HG03175 (cell line): ENCODE results near the gene OPCML.

ENCODE experiments used
- ATAC-seq: cut with Tn5 transposase; IDR thresholded peaks from one replicate; pipeline ENCODE4 v1.9.1; 2021; ENCODE audit warnings: mild to moderate bottlenecking, moderate library complexity; ENCODE audit not compliant: unreplicated experiment

The OPCML gene

DNA sequence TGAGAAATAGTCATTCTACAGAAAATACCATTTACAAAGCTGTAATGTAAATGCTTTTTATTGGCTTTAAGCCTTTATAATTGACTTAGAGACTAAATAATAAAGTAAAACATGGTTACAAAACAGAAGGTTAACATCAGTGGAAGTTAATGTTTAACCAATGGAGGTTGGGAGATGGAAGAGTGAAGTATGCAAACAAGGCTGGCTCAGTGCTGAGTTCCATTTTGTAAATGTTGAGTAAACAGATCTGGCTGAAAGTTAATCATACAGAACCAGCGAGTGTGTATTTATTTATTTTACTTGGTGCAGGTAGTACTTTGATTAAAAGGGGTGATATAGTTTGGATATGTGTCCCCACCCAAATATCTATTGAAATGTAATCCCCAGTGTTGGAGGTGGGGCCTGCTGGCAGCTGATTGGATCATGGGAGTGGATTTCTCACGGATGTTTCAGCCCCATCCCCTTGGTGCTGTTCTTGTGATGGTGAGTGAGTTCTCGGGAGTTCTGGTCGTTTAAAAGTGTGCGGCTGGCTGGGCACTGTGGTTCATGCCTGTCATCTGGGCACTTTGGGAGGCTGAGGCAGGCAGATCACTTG, 827.4 kb downstream of the OPCML start:
- no peak for ATAC-seq

- ATAC-seq: no peak
Measured at GRCh38 chr11:132692891-132693290, 839.4 kb downstream of the OPCML start.

DNA sequence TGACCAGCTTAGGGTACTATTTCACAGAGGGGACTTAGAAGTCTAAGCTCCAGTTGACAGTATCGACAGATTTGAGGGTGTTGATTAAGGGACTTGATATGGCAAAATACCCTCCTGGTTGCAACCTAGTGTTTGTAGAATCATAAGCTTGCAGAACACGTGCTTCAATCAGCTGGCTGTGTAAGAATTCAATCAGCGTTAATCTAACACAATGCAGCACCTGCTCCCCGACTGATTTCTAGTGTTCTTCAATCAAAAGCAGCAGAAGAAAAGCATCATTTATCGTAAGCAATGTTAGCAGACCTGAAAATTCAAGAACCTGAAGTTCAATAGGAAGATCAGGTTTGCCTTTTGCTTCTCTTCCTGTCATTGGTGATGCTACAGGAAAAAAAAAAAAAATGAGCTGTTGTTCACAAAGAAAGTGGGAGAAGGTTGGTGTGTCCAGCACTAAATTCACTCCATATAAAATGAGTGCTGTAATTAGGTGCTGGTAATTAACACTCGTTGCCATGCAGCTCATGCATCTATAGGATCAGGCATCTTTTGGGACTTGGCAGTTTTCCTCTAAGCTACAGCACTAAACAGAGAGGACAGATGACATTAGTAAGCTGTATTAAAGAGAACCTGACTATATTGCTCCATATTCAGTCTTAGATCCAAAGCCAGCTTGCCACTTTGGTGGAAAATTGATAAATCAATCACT, 840.3 kb downstream of the OPCML start:
- no peak for ATAC-seq

- no peak for ATAC-seq
Measured at GRCh38 chr11:132686886-132687285, 845.4 kb downstream of the OPCML start.

DNA sequence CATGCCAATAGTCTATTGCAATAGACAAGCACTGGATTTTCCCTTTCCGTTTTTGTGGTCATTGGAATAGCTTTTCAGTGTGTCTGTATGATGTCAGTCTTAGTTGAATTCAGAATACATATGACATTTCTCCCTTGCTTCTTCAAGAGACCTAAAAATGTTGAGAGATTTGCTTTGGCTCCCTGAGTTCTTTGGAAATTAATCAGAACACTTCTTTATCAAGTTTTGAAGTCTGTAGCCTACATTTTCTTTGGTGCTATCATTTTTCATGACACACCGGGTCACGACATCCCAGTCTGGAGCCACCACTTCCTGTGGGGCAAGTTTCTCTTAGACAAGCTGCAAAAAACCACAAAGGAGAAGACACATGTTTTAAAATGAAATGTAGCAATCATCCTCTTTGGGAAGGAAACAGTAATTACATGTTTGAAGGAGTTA, 847.1 kb downstream of the OPCML start:
- no peak for ATAC-seq

- no peak for ATAC-seq
Measured at GRCh38 chr11:132683602-132684001, 848.7 kb downstream of the OPCML start.

- ATAC-seq: no peak
Measured at GRCh38 chr11:132681971-132682370, 850.3 kb downstream of the OPCML start.

DNA sequence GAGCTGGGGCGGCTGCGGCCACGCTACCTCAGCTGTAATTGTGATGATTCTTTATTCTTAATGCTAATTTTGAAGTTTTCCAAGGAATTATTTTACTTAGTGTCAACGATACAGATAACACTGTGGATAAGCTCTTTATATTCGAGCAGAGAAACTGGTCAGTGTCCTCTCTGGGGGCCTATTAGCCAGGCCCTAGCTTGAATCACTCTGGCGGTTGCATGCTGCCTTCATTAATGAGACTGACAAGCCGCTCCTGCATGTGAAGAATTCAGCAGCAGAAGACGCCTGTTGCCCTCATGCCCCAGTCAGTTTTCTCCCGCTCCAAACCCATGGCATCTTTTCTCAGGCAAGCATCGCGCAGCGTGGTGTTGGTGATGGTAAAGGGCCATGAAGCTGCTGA, 851.7 kb downstream of the OPCML start:
- ATAC-seq: no peak

- ATAC-seq: no peak
Measured at GRCh38 chr11:132674151-132674550, 858.1 kb downstream of the OPCML start.

DNA sequence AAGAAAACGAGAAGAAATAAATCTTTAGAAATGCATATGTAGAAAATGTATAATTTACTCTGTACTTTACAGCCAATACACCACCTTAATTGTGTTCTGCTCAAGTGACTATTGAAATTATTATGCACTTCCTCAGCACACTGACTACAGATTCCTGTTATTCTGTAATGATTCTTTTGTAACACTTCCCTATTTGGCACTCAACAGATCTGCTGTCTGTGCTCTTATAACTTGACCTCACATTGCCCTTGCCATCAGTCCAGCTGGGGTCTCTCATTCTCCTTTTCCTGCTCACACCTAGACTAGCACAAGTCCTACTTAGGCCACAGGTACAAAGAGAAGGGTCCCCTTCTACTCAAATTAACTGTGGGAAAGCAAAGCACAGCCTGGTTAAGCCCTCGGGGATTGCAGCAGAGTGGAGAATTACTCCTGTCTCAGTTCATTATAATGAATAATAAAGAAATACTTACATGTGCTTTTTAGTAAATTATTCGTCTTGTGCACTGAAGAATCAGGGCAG, 860.4 kb downstream of the OPCML start:
- ATAC-seq: no peak

DNA sequence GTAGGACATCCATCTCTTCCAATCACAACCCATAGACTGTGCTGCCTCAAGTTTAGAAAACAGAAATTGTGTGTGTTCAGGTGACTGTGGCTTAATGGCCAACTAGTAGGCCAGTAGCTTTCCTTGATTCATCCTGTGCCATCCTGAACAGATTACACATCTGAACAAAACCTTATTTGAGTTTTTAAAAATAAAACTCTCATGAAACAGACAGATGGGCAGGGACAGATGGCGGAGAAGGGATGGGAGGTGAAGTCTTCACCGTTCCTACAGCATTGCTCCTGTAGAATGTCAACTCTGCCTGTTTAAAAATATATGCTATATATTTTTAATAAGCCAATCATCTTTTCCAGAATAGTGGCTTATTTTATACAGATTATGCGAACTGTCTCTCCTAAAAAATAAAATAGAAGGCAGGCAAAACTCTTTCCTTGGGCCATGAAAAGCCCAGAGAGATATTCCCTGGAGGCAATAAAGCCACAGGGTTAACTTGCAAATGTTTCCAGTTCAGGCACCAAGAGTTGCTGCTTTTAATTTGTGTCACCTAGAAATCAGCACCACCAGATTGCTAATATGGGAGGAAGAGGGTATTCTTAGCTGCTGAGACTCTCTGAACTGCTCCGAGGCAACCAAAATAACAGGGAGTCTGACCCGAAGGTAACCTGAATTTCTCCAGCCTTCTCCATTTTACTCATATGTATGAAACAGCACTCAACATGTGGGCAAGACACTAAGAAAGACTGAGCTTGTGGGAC, 861.2 kb downstream of the OPCML start:
- ATAC-seq: no peak

DNA sequence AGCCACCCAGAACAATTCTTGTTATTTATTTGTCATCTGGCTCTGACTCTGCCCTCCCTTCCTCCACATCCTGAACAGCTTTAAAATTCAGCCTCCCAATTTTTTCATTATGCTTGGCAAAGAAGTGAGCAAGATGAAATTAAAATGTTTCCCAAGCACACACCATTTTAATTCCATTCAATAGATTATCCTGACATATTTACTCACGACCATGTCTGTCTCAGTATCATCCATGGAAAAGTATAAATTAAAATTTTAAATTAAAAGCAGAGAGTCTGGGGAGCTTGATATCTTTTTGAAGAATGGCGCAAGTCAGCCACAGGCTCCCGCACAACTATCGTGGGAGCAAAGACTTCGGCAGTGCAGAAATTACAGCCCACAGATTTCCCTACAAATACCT, 862.4 kb downstream of the OPCML start:
- no peak for ATAC-seq

- no peak for ATAC-seq
Measured at GRCh38 chr11:132665205-132665604, 867.1 kb downstream of the OPCML start.

DNA sequence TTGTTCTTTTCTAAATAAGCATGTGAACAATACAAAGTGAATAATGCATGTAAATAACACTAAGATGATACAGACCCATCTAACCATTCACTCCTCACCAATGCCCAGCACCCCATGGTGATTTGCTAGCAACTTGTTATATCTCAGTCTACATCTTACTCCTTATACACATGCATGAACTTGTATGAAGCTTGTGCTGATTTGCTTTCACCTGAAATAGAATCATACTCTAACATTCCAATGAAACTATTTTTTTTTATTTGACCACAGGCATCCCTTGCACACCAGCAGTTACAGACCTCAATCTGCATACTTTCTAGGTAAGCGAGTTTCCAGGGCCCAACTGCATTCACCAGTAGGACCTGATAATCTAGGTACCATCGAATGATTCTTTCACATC, 873.6 kb downstream of the OPCML start:
- ATAC-seq: no peak

DNA sequence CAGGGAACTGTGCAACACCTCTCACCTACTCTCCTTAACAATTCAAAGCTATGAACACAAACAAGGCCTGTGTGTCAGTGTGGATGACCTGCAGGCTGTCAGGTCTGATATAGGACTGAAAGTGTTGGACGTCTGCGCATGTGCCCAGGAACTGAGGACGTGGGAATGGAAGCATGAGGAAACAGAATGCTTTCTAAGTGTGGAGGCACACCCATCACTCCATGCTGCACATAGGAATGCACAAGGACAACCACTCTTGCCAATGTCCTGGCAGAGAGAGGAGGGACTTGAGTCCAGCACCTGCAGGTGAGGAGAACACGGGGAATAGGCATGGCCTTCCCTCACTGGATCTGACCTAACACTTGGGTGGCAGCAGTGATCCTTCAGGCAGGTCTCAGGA, 874.3 kb downstream of the OPCML start:
- ATAC-seq: no peak

GRCh38 chr11:132655187-132655855, 877.0 kb downstream of the OPCML start:
- ATAC-seq: no peak

DNA sequence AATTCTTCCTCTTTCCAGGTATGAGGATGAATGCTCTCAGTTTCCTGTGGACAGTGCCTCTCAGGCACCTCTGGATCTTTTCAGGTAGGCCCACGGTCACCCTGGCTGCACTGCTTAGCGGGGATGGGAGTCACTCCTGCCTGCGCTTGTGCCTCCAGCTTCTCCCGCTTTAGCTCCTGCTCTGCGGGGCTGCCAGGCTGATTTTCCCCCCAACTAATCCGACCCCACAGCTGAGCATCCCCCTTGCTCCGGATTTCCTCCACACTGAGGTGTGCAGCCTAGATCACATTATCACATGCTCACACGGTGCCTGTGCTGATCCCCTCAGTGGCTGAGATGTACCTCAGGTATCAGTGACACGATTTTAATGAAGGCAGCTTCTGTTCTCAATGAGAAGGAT, 879.1 kb downstream of the OPCML start:
- no peak for ATAC-seq

- ATAC-seq: no peak
Measured at GRCh38 chr11:132650969-132651720, 881.2 kb downstream of the OPCML start.

- no peak for ATAC-seq
Measured at GRCh38 chr11:132649277-132649676, 883.0 kb downstream of the OPCML start.

DNA sequence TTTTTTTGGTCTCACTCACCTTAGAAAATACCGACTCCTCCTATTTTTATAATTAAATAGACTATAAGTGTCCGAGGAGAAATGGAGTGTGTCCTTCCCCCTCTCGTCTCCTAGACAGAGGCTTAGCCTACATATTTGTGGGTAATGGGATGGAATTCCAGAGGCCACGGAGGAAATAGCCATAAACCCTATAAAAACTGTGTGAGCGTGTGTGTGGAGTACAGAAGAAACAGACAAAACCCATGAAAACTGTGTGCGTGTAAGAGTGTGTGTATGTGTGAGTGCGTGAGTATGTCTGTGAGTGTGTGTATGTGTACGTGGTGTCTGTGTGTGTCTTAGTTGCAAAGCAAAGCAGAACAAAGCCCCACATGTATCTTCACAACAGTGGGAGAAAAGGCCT, 883.5 kb downstream of the OPCML start:
- no peak for ATAC-seq

DNA sequence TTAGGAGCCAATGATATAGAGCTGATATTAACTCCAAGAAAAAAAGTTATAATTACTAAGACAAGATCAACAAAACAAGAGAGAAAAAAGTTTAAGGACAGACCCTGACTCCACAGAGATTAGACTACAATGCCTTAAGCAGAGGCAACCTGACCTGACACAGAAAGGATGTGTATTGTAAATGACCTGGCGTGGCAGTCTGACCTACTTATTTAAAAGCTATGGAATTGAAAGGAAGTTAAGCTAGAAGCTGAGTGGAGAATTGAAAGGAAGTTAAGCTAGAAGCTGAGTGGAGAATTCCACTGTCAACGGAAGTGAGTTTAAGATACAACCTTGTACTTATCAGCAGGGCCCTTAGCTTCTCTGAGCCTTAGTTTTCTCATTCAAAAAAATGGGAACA, 885.4 kb downstream of the OPCML start:
- no peak for ATAC-seq
